Measurements from ENCODE around the gene TSC1. TPM values are rescaled to one million over a fixed set of nuclear protein-coding genes. Genes with fewer than 3 reads are reported as not detected.

Gene TSC1
- total RNA-seq, 1 donor from 2014 or later = 64.9 TPM

GRCh38 chr9:132846109-132846917 lies 98.1 kb downstream of the TSC1 start:
- H3K27me3 Mint-ChIP-seq (ENCODE audit: insufficient read depth, low read depth) = peaks cover under 1% of the 10 kb centered on the region
- H3K9me3 Mint-ChIP-seq = no peaks in the 10 kb centered on the region
- no peak overlapping the region for H3K27ac ChIP-seq
- H3K79me2 ChIP-seq (ENCODE audit: low read depth) = no peaks in the 10 kb centered on the region
- H3K9me3 ChIP-seq (ENCODE audit: low read depth) = no peaks in the 10 kb centered on the region
- no peak overlapping the region for H3K4me3 Mint-ChIP-seq
- H3K36me3 Mint-ChIP-seq = peaks cover 2% of the 10 kb centered on the region
- peaks cover 10% of the 10 kb centered on the region for H3K4me1 Mint-ChIP-seq
- no peaks in the 10 kb centered on the region for H3K36me3 ChIP-seq
- no peak overlapping the region for H2AFZ ChIP-seq (replicated peaks)
- H3K4me3 ChIP-seq = no peak overlapping the region
- H3F3A ChIP-seq (ENCODE audit: low read depth) = no peaks in the 10 kb centered on the region
- TF ChIP-seq EZH2phosphoT487 (IDR thresholded peaks at IDR 0.05) = no peak
- no peak for TF ChIP-seq CTCF (IDR thresholded peaks at IDR 0.05)
- no peak for TF ChIP-seq EZH2 (IDR thresholded peaks at IDR 0.05)
- no peaks in the 10 kb centered on the region for H3K27me3 ChIP-seq
- H4K20me1 ChIP-seq (ENCODE audit: low read depth) = no peaks in the 10 kb centered on the region
- H3K4me2 ChIP-seq = no peak overlapping the region
- no peak overlapping the region for H3K27ac Mint-ChIP-seq
- no peak for DNase-seq (ENCODE audit: low spot score)
- H3K9ac ChIP-seq = no peak overlapping the region
- no peaks in the 10 kb centered on the region for H3K4me1 ChIP-seq

- Histone ChIP-seq H3K79me2 (ENCODE audit: low read depth) (no peaks in the 10 kb centered on the region), H3K27ac (no peak overlapping the region), H3K27me3 (no peaks in the 10 kb centered on the region), H3K4me2 (no peak overlapping the region), H4K20me1 (ENCODE audit: low read depth) (no peaks in the 10 kb centered on the region), H3K4me3 (no peak overlapping the region), H3K36me3 (no peaks in the 10 kb centered on the region), H3F3A (ENCODE audit: low read depth) (no peaks in the 10 kb centered on the region), H3K4me1 (no peaks in the 10 kb centered on the region), H3K9ac (no peak overlapping the region), H2AFZ (replicated peaks) (no peak overlapping the region), H3K9me3 (ENCODE audit: low read depth) (no peaks in the 10 kb centered on the region)
- H3K9me3 Mint-ChIP-seq = no peaks in the 10 kb centered on the region
- no peak for DNase-seq (ENCODE audit: low spot score)
- H3K4me1 Mint-ChIP-seq = peaks cover 15% of the 10 kb centered on the region
- TF ChIP-seq CTCF (IDR thresholded peaks at IDR 0.05) (no peak), EZH2phosphoT487 (IDR thresholded peaks at IDR 0.05) (no peak), EZH2 (IDR thresholded peaks at IDR 0.05) (no peak)
- peaks cover 4% of the 10 kb centered on the region for H3K27me3 Mint-ChIP-seq (ENCODE audit: insufficient read depth, low read depth)
- H3K4me3 Mint-ChIP-seq = no peak overlapping the region
- peak overlapping the region; percentile 83 for H3K27ac Mint-ChIP-seq
- peaks cover 2% of the 10 kb centered on the region for H3K36me3 Mint-ChIP-seq
These were observed 102.0 kb downstream of the TSC1 start for GRCh38 chr9:132842124-132843044.

Small RNA genes lying within 50 kb of the gene (microRNA-seq; reads per million reads assigned to microRNA genes)
- not detected for gene MIR548AW

Small RNA genes lying within 50 kb of the gene (small RNA-seq; reads per million reads assigned to genes)
- gene AL593851.1 (not detected), gene MIR548AW (not detected), gene RNU7-21P (not detected)

Other genes with a start within 250 kb of the TSC1 start
- 0.43 and 0.71 TPM in 2 replicates for gene AK8, start 66.3 kb downstream of the TSC1 start, total RNA-seq (ENCODE audit: low replicate concordance)
- 1.9 and 2.4 TPM in 2 replicates for gene SPACA9, start 65.7 kb downstream of the TSC1 start, total RNA-seq (ENCODE audit: low replicate concordance)
- gene GFI1B, start 34.1 kb upstream of the TSC1 start, total RNA-seq (ENCODE audit: low replicate concordance) = 0.28 TPM in 1 of 2 replicates, not detected in the other
- gene GTF3C5, start 86.4 kb upstream of the TSC1 start, total RNA-seq (ENCODE audit: low replicate concordance) = 77.9 and 119 TPM in 2 replicates
- 1.0 and 2.2 TPM in 2 replicates for gene CEL, start 117.4 kb upstream of the TSC1 start, total RNA-seq (ENCODE audit: low replicate concordance)
- 24.1 and 58.8 TPM in 2 replicates for gene RALGDS, start 176.6 kb upstream of the TSC1 start, total RNA-seq (ENCODE audit: low replicate concordance)
- 2.0 and 3.0 TPM in 2 replicates for gene GBGT1, start 219.3 kb upstream of the TSC1 start, total RNA-seq (ENCODE audit: low replicate concordance)

Data from neural progenitor cell (in vitro differentiated cells).